OCI-LY3 (cell line): ENCODE results near the gene ZDBF2.

Experiments
- EZH2phosphoT487 ChIP-seq: fragments of 200-600 bp; shearing (Covaris generic); IDR thresholded peaks from 2 replicates; pipeline ENCODE4 v1.6.1; 2018; ENCODE audit warnings: antibody characterized with exemption, mixed run types, low read depth
- TF ChIP-seq, protein P1 (sequence below): fragments of 200-600, 300-600 bp; sonication (generic); IDR thresholded peaks from 2 replicates; pipeline ENCODE4 v1.5.1; 2014; ENCODE audit warnings: antibody characterized with exemption, low read length, low read depth

DNA sequence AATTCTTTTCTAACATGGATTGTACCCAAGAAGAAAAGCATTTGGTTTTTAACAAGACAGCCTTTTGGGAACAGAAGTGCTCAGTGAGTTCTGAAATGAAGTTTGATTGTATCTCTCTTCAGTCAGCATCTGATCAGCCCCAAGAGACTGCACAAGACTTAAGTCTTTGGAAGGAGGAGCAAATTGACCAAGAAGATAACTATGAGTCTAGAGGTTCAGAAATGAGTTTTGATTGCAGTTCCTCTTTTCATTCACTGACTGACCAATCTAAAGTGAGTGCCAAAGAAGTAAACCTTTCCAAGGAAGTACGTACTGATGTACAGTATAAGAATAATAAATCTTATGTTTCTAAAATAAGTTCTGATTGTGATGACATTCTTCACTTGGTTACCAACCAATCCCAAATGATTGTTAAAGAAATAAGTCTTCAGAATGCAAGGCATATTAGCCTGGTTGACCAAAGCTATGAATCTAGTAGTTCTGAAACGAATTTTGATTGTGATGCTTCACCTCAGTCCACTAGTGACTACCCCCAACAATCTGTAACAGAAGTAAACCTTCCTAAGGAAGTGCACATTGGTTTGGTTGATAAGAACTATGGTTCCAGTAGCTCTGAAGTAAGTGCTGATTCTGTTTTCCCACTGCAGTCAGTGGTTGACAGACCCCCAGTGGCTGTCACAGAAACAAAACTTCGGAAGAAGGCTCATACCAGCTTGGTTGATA is 31.2 kb downstream of the ZDBF2 start:
- TF ChIP-seq, protein P1, sequence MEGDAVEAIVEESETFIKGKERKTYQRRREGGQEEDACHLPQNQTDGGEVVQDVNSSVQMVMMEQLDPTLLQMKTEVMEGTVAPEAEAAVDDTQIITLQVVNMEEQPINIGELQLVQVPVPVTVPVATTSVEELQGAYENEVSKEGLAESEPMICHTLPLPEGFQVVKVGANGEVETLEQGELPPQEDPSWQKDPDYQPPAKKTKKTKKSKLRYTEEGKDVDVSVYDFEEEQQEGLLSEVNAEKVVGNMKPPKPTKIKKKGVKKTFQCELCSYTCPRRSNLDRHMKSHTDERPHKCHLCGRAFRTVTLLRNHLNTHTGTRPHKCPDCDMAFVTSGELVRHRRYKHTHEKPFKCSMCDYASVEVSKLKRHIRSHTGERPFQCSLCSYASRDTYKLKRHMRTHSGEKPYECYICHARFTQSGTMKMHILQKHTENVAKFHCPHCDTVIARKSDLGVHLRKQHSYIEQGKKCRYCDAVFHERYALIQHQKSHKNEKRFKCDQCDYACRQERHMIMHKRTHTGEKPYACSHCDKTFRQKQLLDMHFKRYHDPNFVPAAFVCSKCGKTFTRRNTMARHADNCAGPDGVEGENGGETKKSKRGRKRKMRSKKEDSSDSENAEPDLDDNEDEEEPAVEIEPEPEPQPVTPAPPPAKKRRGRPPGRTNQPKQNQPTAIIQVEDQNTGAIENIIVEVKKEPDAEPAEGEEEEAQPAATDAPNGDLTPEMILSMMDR = no peak
- no peak for TF ChIP-seq EZH2phosphoT487
